Lung (tissue), 12 donors: ENCODE results near the gene RASL11B. TPM values are rescaled to one million over a fixed set of nuclear protein-coding genes. Genes with fewer than 3 reads are reported as not detected.

Source experiments
- ATAC-seq: fragments of 200-7000 bp; cut with Tn5 transposase; one replicate; pipeline ENCODE4 v1.9.1; 2020; ENCODE audit warnings: moderate number of reproducible peaks; ENCODE audit not compliant: insufficient read depth, low FRiP score
- DNase-seq, 3 donors: peaks; one replicate each; pipeline ENCODE4 v3.0.0-alpha.2; 2013 to 2017
- H3K27ac ChIP-seq, 2 donors: one replicate each; pipeline ENCODE4 v1.5.1; 2013; ENCODE audit warnings: mild to moderate bottlenecking in 2 of 2, moderate library complexity in 2 of 2, control low read depth in 1 of 2, inconsistent platforms in 1 of 2, low read depth in 1 of 2, low read length in 1 of 2
- H3K27me3 ChIP-seq, 3 donors: one replicate each; pipeline ENCODE4 v1.5.1; 2013; ENCODE audit warnings: low read length in 2 of 3; ENCODE audit not compliant: control insufficient read depth in 3 of 3, insufficient read depth in 3 of 3
- H3K36me3 ChIP-seq, 4 donors: one replicate each; pipeline ENCODE4 v1.5.1; 2013; ENCODE audit warnings: low read length in 4 of 4, mild to moderate bottlenecking in 1 of 4, moderate library complexity in 1 of 4; ENCODE audit not compliant: control insufficient read depth in 4 of 4, insufficient read depth in 4 of 4
- H3K4me1 ChIP-seq, 5 donors: one replicate each; pipeline ENCODE4 v1.5.1; 2013; ENCODE audit warnings: low read length in 5 of 5, mild to moderate bottlenecking in 2 of 5, moderate library complexity in 1 of 5; ENCODE audit not compliant: control insufficient read depth in 5 of 5, insufficient read depth in 5 of 5
- H3K4me3 ChIP-seq: one replicate; pipeline ENCODE4 v1.5.1; 2013; ENCODE audit warnings: mild to moderate bottlenecking, control low read depth, moderate library complexity
- H3K9ac ChIP-seq, 2 donors: one replicate each; pipeline ENCODE4 v1.5.1; 2013; ENCODE audit warnings: low read length in 2 of 2, control low read depth in 1 of 2; ENCODE audit not compliant: insufficient read depth in 1 of 2
- H3K9me3 ChIP-seq, 4 donors: one replicate each; pipeline ENCODE4 v1.5.1; 2013; ENCODE audit warnings: low read length in 3 of 4, mild to moderate bottlenecking in 1 of 4, moderate library complexity in 1 of 4; ENCODE audit not compliant: control insufficient read depth in 4 of 4, insufficient read depth in 3 of 4
- CTCF ChIP-seq: IDR thresholded peaks from 2 replicates; pipeline ENCODE4 v1.5.1; 2012; ENCODE audit warnings: mild to moderate bottlenecking; ENCODE audit errors: control extremely low read depth, extremely low read depth
- WGBS, 2 donors: extraction: QIAGEN DNeasy Blood & Tissue Kit; methylation state at CpG; one replicate each; pipeline ENCODE4 v1.1.7; 2013; 5-methylcytosine and 5-hydroxymethylcytosine counted together
- polyA plus RNA-seq, 2 donors: library from polyadenylated mRNA; stranded (reverse); fragments of 200-250 nt; gene quantifications; one replicate each; pipeline ENCODE4 v1.2.1, GENCODE V29; 2013
- total RNA-seq, 2 donors: library from RNA; depleted of rRNA in 1 of 2; stranded (reverse); fragments of >200 nt in 1 of 2; gene quantifications; one replicate each; pipeline ENCODE4 v1.2.1, GENCODE V29; 2014 to 2021
- donor health status: control.
- donor health status: control.
- donor health status: Bipolar disorder and iron deficiency.
- donor health status: healthy.
- donor health status: DM: yes; HTN: yes; CAD: no.

Gene RASL11B
- total and polyA plus RNA-seq, 4 donors: 1.0 to 5.7 (median 1.7) TPM

- no peaks in the 10 kb centered on the region for H3K27me3 ChIP-seq
- H3K9me3 ChIP-seq: no peaks in the 10 kb centered on the region
- no peak for TF ChIP-seq CTCF
- H3K9ac ChIP-seq: no peak overlapping the region
- DNase-seq: no peak
- no peak overlapping the region for H3K4me3 ChIP-seq
- peaks cover 4 to 18% (median 8%) of the 10 kb centered on the region in 5 donors for H3K4me1 ChIP-seq
- no peak for ATAC-seq
- no peak overlapping the region for H3K27ac ChIP-seq
- 88 to 89% methylated on average over 2 of the region's 2 CpGs for WGBS, 2 donors
- no peaks in the 10 kb centered on the region for H3K36me3 ChIP-seq
These were observed 15.6 kb upstream of the RASL11B start for GRCh38 chr4:52846502-52846901.

- Histone ChIP-seq H3K4me3 (no peak overlapping the region), H3K27me3 (no peaks in the 10 kb centered on the region), H3K9me3 (no peaks in the 10 kb centered on the region), H3K4me1 (peaks cover under 1 to 8% (median 5%) of the 10 kb centered on the region in 5 donors), H3K36me3 (no peaks in the 10 kb centered on the region), H3K27ac (no peak overlapping the region), H3K9ac (no peak overlapping the region)
- WGBS, 2 donors: 69 to 77% methylated on average over 6 of the region's 6 CpGs
- no peak for TF ChIP-seq CTCF
- peak in 2 of 3 donors; percentile 53 to 68 for DNase-seq
- ATAC-seq: no peak
These were observed 13.9 kb upstream of the RASL11B start for GRCh38 chr4:52848254-52848653.

- H3K4me1 ChIP-seq: peaks cover 0 to 8% (median 6%) of the 10 kb centered on the region in 5 donors
- H3K9ac ChIP-seq: no peak overlapping the region
- no peaks in the 10 kb centered on the region for H3K36me3 ChIP-seq
- DNase-seq: no peak
- WGBS, 2 donors: 93 to 97% methylated on average over 3 of the region's 3 CpGs
- H3K27me3 ChIP-seq: no peaks in the 10 kb centered on the region
- ATAC-seq: no peak
- no peak for TF ChIP-seq CTCF
- H3K27ac ChIP-seq: no peak overlapping the region
- H3K9me3 ChIP-seq: no peaks in the 10 kb centered on the region
- no peak overlapping the region for H3K4me3 ChIP-seq
These were observed 11.6 kb upstream of the RASL11B start for GRCh38 chr4:52850406-52851124.
